Testis (tissue), 2 donors: ENCODE results near the gene PRIMPOL.

ENCODE experiments used
- CTCF ChIP-seq, 3 experiments: fragments of 450-650 bp in 2 of 3; fragments of 200-600 bp in 1 of 3; sonication (generic) in 1 of 3; IDR thresholded peaks; one replicate each; pipeline ENCODE4 v1.5.1; 2016 to 2019; ENCODE audit warnings: antibody characterized with exemption in 3 of 3, mild to moderate bottlenecking in 2 of 3, moderate library complexity in 1 of 3
- POLR2A ChIP-seq: fragments of 450-650 bp; IDR thresholded peaks from one replicate; pipeline ENCODE4 v1.6.1; 2017; ENCODE audit warnings: antibody characterized with exemption, mild to moderate bottlenecking, moderate library complexity

- TF ChIP-seq CTCF (IDR thresholded peaks at IDR 0.05): no peak
- no peak for TF ChIP-seq POLR2A
Observed at GRCh38 chr4:184695178-184695896, 45.8 kb downstream of the PRIMPOL start.
